ENCODE results near the gene CASZ1. TPM values are rescaled to one million over a fixed set of nuclear protein-coding genes. Genes with fewer than 3 reads are reported as not detected.

The CASZ1 gene
- total RNA-seq, 1 experiment from 2014 or later: 3.9 TPM

- Histone ChIP-seq H3K4me2 (ENCODE audit: insufficient read depth, insufficient read length, low read length) (no peak overlapping the region), H3K79me2 (ENCODE audit: insufficient read depth, low read length) (no peaks in the 10 kb centered on the region), H4K20me1 (ENCODE audit: control insufficient read depth, insufficient read depth, insufficient read length) (no peaks in the 10 kb centered on the region), H4K8ac (replicated peaks; ENCODE audit: insufficient read length, low read depth, low read length) (no peak overlapping the region), H3K9ac (ENCODE audit: extremely low read depth, insufficient read length, low read length) (no peak overlapping the region), H3K14ac (ENCODE audit: insufficient read depth, low read length) (no peak overlapping the region), H3K4me1 (ENCODE audit: insufficient read depth, low read length) (no peaks in the 10 kb centered on the region; the same call in 1 of the 2 replicates), H3K27me3 (ENCODE audit: insufficient read depth, low read length) (no peaks in the 10 kb centered on the region), H2AK5ac (ENCODE audit: insufficient read length, low read length) (no peak overlapping the region), H2BK20ac (ENCODE audit: low read depth, low read length, poor library complexity, severe bottlenecking) (no peak overlapping the region), H2BK15ac (ENCODE audit: low read depth, low read length) (no peak overlapping the region), H3T11ph (ENCODE audit: low read length) (no peak overlapping the region), H2BK120ac (ENCODE audit: low read depth, low read length, poor library complexity, severe bottlenecking) (no peak overlapping the region), H4K5ac (ENCODE audit: insufficient read length, low read depth, low read length) (no peak overlapping the region), H3K56ac (ENCODE audit: insufficient read length, low read depth, low read length) (no peak overlapping the region), H3K27ac (ENCODE audit: insufficient read length, low read depth, low read length) (no peak overlapping the region), H3K9me3 (ENCODE audit: control insufficient read depth, low read depth, low read length) (no peaks in the 10 kb centered on the region), H2BK5ac (ENCODE audit: insufficient read length, low read length) (no peak overlapping the region), H2BK12ac (ENCODE audit: insufficient read length, low read depth, low read length) (no peak overlapping the region), H2AFZ (ENCODE audit: low read length) (no peak overlapping the region), H3K23ac (ENCODE audit: insufficient read length, low read depth, low read length) (no peak overlapping the region), H4K91ac (ENCODE audit: insufficient read length, low read depth, low read length) (no peak overlapping the region), H3K18ac (ENCODE audit: insufficient read length, low read depth, low read length) (no peak overlapping the region), H3K79me1 (ENCODE audit: insufficient read depth, low read depth, low read length, poor library complexity, severe bottlenecking) (no peaks in the 10 kb centered on the region), H3K23me2 (ENCODE audit: insufficient read length, low read depth, low read length, poor library complexity, severe bottlenecking) (no peaks in the 10 kb centered on the region), H3K4ac (ENCODE audit: low read depth, low read length) (no peak overlapping the region)
- DNase-seq: no peak
- no peaks in the 10 kb centered on the region; a peak in 1 of 5 replicates for H3K9me3 Mint-ChIP-seq
- H3K36me3 Mint-ChIP-seq (ENCODE audit: insufficient read depth in 1 of 3, low read depth in 3 of 3): no peaks in the 10 kb centered on the region
- no peak overlapping the region for H3K4me3 Mint-ChIP-seq
- no CpG with 5 or more reads among the region's 21 CpGs for WGBS (ENCODE audit: extremely low coverage, insufficient read length, low lambda C conversion rate)
- no peak for TF ChIP-seq CTCF (conservative IDR thresholded peaks at IDR 0.05)
- no peaks in the 10 kb centered on the region for H3K27me3 Mint-ChIP-seq (ENCODE audit: low read depth)
- H3K4me1 Mint-ChIP-seq: peaks cover 15 to 53% of the 10 kb centered on the region in 2 experiments
- H3K27ac Mint-ChIP-seq: peak overlapping the region in 1 of 3 experiments; percentile 63; a peak in 1 of 7 replicates
These were observed 71.2 kb downstream of the CASZ1 start for GRCh38 chr1:10724948-10725847.

Data from H9 (cell line).